GM18505 (cell line): Measurements from ENCODE around the gene FAM76B.
"Not testable (repeated sequence)": the region's sequence is repeated elsewhere in the genome, so short reads cannot be mapped to it uniquely, and the experiment has no call there.

Experiments
- ATAC-seq: cut with Tn5 transposase; IDR thresholded peaks from one replicate; pipeline ENCODE4 v1.9.1; 2021; ENCODE audit not compliant: unreplicated experiment
- POLR2A ChIP-seq: IDR thresholded peaks from 4 replicates; pipeline ENCODE4 v1.6.1; 2011; ENCODE audit warnings: borderline replicate concordance; ENCODE audit not compliant: insufficient read depth, insufficient read length; ENCODE audit errors: extremely low read depth

The FAM76B gene

DNA sequence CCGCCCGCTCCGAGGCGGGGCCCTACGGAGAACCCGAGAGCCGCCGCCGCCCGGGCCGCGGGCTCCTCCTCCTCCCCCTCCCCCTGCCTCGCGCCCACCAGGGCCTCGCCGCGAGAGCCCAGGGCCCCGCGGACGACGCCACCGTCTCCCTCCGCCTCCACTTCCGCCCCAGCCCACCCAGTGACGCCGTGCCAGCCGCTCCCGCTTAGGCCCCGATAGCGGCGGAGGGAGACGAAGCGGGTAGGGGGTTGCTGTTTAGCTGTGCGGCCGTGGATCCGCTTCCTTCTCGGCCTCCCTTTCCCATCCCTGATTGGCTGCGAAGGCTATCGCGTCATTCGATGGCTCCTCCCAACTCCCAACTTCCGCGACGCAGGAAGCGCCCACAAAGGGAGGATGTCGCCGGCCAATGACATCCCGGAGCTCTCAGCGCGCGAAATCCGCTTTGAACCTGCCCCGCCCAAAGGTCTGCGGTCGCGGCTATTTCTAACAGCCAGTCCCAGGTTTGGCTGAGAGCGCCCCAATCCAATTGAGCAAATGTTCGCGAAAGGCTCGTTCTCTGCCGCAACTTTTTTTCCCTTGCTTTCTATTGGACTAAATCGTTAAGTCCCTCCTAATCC, at the start of gene FAM76B:
FAM76B (minus strand) TSS at position 277 of the 617 bp plus-strand sequence. CDS start 304 bp downstream, outside the sequence.
- TF ChIP-seq POLR2A, result peak; percentile 70
- ATAC-seq, result peak; percentile 67

- ATAC-seq, result peak; percentile 84
These were observed 46.3 kb upstream of the FAM76B start for GRCh38 chr11:95835768-95836488.

GRCh38 chr11:95835351-95835750, 45.8 kb upstream of the FAM76B start:
- no peak for TF ChIP-seq POLR2A
- no peak for ATAC-seq

More at GRCh38 chr11:95835768-95836488, 46.3 kb upstream of the FAM76B start:
- no peak for TF ChIP-seq POLR2A

DNA sequence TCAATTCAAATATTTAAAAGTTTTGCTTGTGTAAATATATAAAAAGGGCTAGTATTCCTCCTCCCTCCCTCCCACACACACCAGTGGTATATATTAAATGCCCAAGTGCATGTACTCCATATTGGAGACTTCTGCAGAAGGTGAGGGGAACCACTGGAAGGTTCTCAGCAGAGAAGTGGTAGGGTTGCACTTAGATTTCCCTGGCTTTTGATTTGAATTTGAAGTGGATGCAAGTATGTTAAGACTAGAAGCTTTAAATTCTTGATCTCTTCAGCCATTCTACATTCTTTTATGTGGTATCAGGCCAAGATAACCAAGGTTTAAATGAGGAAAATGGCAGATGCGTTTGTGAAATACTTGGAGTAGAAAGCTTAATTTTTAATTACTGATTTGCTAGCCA, 43.8 kb upstream of the FAM76B start:
- ATAC-seq, result no peak
- TF ChIP-seq POLR2A, result no peak

- TF ChIP-seq POLR2A, result no peak
- no peak for ATAC-seq
These were observed 43.2 kb upstream of the FAM76B start for GRCh38 chr11:95832763-95833162.

DNA sequence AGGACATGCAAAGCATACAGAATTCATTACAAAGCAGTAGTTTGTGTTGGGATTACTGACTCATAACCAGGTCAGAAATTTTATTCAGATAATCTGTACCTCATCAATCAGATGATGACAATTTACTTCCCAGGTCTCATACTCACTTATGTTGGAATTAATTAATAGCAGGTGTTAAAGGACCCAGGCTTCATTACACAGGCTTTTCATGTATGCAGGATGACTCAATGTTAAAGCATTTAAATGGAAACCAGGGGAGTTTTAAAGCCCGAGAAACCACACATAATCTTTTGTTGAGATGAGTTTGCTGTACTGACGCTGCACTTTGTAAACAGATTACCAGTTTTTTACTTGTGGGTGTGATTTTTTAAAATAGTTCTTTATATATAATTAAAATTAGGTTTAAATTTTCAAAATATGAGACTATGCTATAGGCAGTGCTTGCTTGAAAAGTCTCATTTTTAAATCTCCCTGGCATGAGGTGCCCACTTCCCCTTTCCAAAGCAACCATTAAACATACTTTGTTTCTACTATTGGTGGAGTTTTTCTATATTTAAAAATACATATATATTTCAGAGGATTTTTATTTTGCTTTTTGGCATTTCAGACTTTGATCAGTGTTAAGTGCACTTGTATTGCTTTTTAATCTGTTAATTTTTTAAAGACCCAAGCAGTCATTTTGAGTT, 41.8 kb upstream of the FAM76B start:
- no peak for ATAC-seq
- TF ChIP-seq POLR2A, result no peak

GRCh38 chr11:95829580-95830259, 40.1 kb upstream of the FAM76B start:
- ATAC-seq, result no peak
- no peak for TF ChIP-seq POLR2A

- ATAC-seq, result no peak
- no peak for TF ChIP-seq POLR2A
These were observed 38.1 kb upstream of the FAM76B start for GRCh38 chr11:95827696-95828095.

- ATAC-seq, result no peak
- TF ChIP-seq POLR2A, result no peak
These were observed 32.1 kb upstream of the FAM76B start for GRCh38 chr11:95821640-95822039.

GRCh38 chr11:95816037-95816436, 26.5 kb upstream of the FAM76B start:
- ATAC-seq, result no peak
- TF ChIP-seq POLR2A, result no peak

GRCh38 chr11:95811052-95811451, 21.5 kb upstream of the FAM76B start:
- not testable (repeated sequence) for ATAC-seq

- not testable (repeated sequence) for ATAC-seq
These were observed 16.9 kb upstream of the FAM76B start for GRCh38 chr11:95806464-95806863.

DNA sequence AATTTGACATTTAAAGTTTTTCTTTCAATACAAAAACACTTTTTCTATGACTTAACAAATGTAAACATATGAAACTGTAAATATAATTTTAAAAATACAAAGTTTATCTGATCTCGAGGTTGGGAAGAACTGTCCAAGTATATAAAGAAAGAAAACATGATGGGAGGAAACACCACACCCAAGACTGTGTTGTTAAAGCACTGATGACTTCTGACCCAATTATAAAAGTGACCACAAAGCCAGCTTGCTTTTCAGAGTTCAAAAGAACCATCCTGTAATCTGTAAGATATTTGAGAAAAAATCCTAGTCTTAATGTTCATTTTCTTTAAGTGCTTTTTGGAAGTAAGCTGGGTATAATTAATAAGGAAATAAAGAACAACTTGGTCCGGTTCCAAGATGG, 16.3 kb upstream of the FAM76B start:
- no peak for TF ChIP-seq POLR2A
- ATAC-seq, result no peak
